Esophagus mucosa (tissue), 1 donor: ENCODE results near the gene ADAMTS17. TPM values are rescaled to one million over a fixed set of nuclear protein-coding genes. Genes with fewer than 3 reads are reported as not detected.

ENCODE experiments used
- ATAC-seq: fragments of 200-7000 bp; cut with Tn5 transposase; one replicate; pipeline ENCODE4 v1.9.1; 2020
- total RNA-seq: library from RNA; stranded (reverse); gene quantifications from one replicate; pipeline ENCODE4 v1.2.4, GENCODE V29; 2023
- donor health status: DM: yes; HTN: yes; CAD: no.

Gene ADAMTS17
- total RNA-seq, 1 donor from 2014 or later: 4.0 TPM

DNA sequence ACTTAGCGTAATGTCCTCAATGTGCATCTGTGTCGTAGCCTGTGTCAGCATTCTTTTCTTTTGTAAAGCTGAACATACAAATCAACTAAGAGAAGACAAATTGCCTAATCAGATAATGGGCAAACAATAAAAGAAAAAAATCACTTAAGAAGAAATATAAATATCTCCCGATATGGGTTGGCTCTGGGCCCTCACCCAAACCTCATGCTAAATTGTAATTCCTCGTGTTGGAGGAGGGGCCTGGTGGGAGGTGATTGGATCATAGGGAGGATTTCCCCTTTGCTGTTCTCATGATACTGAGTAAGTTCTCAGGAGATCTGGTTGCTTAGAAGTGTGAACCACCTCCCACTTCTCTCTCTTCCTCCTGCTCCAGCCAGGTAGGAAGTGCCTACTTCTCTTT is 323.6 kb downstream of the ADAMTS17 start:
- no peak for ATAC-seq

- no peak for ATAC-seq
Measured at GRCh38 chr15:100017140-100017539, 324.6 kb downstream of the ADAMTS17 start.

GRCh38 chr15:100016632-100017031 is 325.1 kb downstream of the ADAMTS17 start:
- no peak for ATAC-seq

DNA sequence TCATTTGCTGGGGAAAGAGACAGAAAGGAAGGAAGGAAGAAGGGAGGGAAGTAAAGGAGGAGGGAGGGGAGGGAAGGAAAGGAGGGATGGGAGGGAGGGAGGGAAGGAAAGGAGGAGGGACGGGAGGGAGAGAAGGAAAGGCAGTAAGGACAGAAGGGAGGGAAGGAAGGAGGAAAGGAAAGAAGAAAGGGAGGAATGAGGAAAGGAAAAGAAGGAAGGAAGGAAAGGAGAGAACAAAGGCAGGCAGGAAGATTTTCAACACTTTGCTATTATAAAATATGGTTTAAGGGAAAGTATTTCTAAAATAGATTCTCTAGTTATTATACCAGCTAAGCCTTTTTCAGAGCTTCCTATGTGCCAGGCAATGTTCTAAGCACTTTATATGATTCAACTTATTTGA is 330.5 kb downstream of the ADAMTS17 start:
- ATAC-seq: no peak

DNA sequence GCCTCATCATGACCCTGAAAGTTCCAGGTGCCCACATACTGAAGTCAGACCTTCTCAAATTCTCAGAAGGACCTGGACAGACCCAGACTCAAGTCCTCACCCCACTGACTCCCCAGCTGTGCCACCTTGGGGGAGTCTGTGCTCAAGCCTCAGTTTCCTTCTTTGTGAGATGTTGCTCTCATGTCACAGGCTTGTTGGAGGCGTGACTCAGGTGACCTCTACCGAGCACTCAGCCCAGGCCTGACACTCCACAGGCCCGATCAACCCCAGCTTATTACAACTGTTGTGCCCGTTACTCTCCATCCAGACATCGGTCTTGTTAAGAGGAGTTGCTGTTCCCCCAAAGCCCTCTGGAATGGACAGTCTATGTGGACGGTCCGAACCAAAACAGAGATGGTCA is 332.4 kb downstream of the ADAMTS17 start:
- ATAC-seq: no peak

DNA sequence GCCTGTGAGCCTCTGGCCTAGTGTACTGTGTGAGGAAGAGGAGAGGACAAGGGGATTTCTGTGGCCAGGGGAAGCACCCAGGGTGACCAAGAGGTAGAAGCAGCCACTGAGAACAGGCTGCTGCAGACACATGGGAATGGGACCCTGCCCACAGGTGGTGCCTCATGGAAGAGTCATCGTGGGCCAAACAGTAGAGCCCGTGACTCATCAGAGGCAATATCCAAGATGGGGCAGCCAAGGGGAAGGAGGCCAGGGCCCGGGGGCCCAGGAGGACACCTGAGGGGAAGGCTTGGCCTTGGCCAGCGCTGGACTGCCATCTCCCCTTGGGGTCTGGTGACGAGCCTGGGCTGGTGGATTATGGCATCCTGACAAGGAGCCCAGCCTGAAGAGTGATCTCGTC is 333.5 kb downstream of the ADAMTS17 start:
- peak; percentile 52 for ATAC-seq

DNA sequence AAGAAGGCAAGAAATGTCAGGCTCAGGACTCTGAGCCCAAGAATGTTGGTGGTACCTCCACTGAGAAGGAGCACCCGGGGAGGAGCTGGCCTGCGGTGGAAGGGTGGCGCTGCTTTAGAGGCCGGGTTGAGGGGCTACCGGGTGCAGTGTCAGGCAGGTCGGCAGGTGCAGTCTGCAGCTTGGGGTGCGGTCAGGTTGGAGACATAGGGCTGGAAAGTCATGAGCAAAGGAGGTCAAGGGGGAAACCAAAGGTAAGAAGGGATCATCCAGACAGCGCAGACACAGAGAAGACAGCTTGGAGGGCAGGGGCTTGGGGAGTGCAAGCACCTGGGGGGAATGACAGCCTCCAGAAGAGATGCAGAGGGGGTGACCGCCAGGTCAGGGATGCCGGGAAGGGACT is 334.2 kb downstream of the ADAMTS17 start:
- ATAC-seq: no peak

GRCh38 chr15:100005715-100006114 is 336.1 kb downstream of the ADAMTS17 start:
- ATAC-seq: no peak

- ATAC-seq: no peak
Measured at GRCh38 chr15:100005013-100005412, 336.8 kb downstream of the ADAMTS17 start.

DNA sequence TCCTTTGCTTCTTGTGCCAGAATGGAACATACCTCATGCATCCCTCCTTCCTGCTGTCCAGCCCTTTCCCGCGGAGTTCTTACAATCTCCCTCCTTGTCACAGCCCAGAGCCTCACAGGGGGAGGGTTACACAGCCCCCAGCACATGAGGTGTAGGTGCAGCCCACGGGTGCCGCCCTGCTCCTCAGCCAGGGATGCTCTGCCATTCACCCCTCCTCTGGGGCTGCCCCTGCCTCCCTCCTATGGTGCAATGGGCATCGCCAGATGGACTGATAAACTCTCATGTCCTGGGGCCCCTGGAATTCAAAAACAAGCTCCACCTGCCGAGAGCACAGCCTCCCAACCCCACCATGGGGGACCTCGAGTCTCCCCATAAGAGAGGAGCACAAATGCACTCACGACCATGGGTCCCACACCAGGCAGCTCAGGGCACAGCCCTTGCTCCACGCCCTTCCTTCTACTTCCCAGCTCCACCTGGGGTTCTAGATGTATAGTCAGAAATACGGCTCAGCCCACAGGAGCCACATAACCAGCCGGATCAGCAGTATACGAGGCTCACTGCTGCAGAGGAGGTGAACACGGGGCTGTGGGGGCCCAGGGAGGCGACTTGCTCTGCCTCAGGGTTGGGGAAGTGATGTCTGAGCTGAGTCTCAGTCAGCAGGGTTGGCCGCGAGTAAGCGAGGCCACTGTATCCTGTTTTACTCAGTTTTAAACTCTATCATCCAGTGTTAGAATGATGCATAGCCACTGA is 338.8 kb downstream of the ADAMTS17 start:
- no peak for ATAC-seq

- no peak for ATAC-seq
Measured at GRCh38 chr15:100002086-100002620, 339.6 kb downstream of the ADAMTS17 start.

- ATAC-seq: no peak
Measured at GRCh38 chr15:100001405-100001804, 340.4 kb downstream of the ADAMTS17 start.

GRCh38 chr15:99999282-100000070 is 342.3 kb downstream of the ADAMTS17 start:
- ATAC-seq: no peak

DNA sequence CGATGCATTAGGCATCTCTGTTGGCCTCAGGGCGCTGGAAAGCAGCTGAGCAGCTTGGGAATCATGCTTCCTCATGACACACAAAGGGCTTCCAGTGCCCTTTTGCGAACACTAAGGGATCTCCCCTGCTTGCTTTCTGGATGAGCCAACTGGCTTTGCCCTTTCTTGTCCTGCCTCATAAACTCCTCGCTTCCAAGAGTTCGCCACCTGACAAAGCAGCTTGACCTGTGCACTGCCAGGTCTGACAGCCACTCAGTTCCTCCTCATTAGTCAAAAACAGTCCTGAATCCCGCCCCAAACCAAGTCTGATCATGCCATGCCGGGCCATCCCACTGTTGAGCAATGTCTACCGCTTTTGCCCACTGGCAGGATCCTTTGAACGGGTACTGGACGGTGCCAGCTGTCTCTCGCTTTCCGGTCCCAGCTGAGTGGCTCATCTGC is 343.1 kb downstream of the ADAMTS17 start:
- ATAC-seq: peak; percentile 92

GRCh38 chr15:99997112-99997651 is 344.6 kb downstream of the ADAMTS17 start:
- ATAC-seq: no peak

GRCh38 chr15:99996660-99997059 is 345.1 kb downstream of the ADAMTS17 start:
- no peak for ATAC-seq

DNA sequence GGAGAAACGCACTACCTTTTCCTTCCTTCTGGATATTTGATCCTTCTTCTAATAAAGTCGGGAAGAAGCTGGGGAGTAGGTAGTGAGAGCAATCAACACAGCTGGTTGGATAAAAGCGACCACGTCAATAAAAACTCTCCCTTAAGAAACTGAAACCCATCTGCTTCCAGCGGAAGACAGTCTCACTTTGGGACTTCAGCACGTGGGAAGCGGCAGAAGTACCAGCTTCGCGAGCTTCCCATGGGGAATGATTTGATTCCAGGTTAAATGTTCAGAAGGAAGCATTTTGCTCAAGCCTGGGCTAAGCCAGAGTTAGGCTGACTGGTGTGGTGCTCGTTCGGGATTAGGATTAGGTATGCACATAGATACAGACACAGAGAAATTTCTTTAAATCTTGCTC is 346.2 kb downstream of the ADAMTS17 start:
- no peak for ATAC-seq

GRCh38 chr15:99994849-99995248 is 346.9 kb downstream of the ADAMTS17 start:
- ATAC-seq: no peak

GRCh38 chr15:99993681-99994131 is 348.1 kb downstream of the ADAMTS17 start:
- no peak for ATAC-seq

- ATAC-seq: no peak
Measured at GRCh38 chr15:99993262-99993661, 348.5 kb downstream of the ADAMTS17 start.

DNA sequence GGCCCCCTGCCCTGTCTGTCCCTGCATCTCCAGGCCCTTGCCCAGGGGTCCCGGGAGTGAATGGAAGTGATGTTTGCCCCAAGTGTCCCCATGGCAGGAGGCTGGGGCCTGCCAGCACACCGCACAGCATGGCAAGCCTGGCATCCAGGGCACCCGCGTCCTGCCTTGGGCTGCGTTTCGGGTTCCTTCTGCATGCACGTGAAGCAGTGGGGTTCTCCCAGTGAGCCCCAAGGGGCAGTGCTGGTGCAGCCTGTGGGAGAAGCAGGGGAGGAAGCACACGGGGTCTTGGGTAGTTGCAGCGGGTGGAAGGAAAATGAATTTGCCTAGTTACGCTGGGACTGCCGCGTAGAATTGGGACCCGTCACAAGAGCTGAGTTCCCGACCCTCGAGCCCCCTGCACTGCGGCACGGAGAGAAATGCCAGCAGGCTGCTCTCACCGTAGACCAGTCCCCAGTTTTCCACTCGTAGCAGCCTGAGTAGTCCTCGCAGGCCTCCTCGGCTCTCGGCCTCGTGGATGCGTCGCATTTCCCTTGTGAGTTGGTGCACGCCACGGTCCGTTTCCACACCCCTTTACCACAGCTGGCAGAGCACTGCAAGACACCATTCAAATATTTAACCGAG is 349.1 kb downstream of the ADAMTS17 start:
- no peak for ATAC-seq

DNA sequence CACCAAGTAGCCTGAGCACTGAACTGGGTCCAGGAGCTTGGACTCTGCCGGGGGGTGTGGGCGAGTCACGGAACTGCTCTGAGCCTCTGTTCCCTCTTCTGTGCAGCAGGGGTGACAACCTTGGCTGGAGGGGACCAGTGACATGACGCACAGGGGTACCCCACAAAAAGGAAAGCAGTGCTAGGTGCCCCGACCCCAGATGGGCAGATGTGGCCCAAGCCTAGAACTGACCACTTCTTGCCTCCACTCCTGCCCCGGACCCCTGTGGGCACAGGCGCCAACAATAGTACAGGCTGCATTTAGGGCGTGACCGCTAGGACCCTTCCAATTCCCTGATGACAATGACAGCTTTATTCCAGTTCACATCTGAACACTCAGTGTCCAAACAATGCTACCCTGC is 352.7 kb downstream of the ADAMTS17 start:
- no peak for ATAC-seq

DNA sequence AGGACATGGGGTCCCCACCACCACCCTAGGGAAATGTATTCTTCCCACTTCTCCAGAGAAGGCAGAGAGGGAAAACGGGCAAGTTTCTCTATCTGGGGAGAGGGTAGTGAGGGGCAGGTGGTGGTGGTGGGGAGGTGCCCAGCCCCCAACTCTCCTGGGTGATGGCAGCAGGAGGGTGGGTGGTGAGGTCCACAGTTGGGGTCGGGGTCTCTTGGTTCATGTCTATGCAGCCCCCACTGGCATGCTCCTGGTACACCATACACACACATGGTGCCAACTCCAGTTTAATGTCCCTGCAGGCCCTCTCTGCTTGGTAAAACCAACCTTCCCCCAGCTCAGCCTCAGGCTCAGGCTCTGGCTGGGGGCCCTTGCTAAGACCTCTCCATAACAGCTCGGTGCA is 354.1 kb downstream of the ADAMTS17 start:
- ATAC-seq: no peak
